Mesenchymal stem cell (in vitro differentiated cells and primary cell): ENCODE measurements around the gene ADO.
A peak's percentile ranks its signal among the peaks of the same experiment; 100 is the strongest.
"Not testable (repeated sequence)": the region's sequence is repeated elsewhere in the genome, so short reads cannot be mapped to it uniquely, and the experiment has no call there.

Source experiments
- DNase-seq: peaks from one replicate; pipeline ENCODE4 v3.0.0-alpha.2; 2013
- H2AFZ ChIP-seq: one replicate; pipeline ENCODE4 v1.6.1; 2013; ENCODE audit warnings: low read depth, mild to moderate bottlenecking, control low read depth, inconsistent platforms, low read length, moderate library complexity
- H2AK5ac ChIP-seq: 2 replicates; pipeline ENCODE4 v1.6.1; 2013; ENCODE audit warnings: low read length, moderate library complexity, mild to moderate bottlenecking, inconsistent platforms; ENCODE audit not compliant: severe bottlenecking
- H2BK120ac ChIP-seq: one replicate; pipeline ENCODE4 v1.6.1; 2013; ENCODE audit warnings: low read depth, mild to moderate bottlenecking, inconsistent platforms, low read length, moderate library complexity
- H2BK12ac ChIP-seq, 2 experiments: one replicate each; pipeline ENCODE4 v1.6.1; 2013; ENCODE audit warnings: inconsistent platforms in 2 of 2, low read length in 2 of 2, mild to moderate bottlenecking in 2 of 2, moderate library complexity in 2 of 2, control low read depth in 1 of 2
- H2BK15ac ChIP-seq: one replicate; pipeline ENCODE4 v1.6.1; 2013; ENCODE audit warnings: mild to moderate bottlenecking, low read depth, inconsistent platforms; ENCODE audit not compliant: poor library complexity, severe bottlenecking
- H2BK5ac ChIP-seq: 2 replicates; pipeline ENCODE4 v1.6.1; 2013; ENCODE audit warnings: low read depth, mild to moderate bottlenecking, low read length, control low read depth, inconsistent platforms; ENCODE audit not compliant: poor library complexity, severe bottlenecking
- H3K14ac ChIP-seq, 2 experiments: one replicate each; pipeline ENCODE4 v1.6.1; 2013; ENCODE audit warnings: inconsistent platforms in 2 of 2, low read length in 2 of 2, control low read depth in 1 of 2, mild to moderate bottlenecking in 1 of 2, moderate library complexity in 1 of 2
- H3K18ac ChIP-seq, 2 experiments: one replicate each; pipeline ENCODE4 v1.6.1; 2013; ENCODE audit warnings: inconsistent platforms in 2 of 2, low read length in 2 of 2, control low read depth in 1 of 2, low read depth in 1 of 2, mild to moderate bottlenecking in 1 of 2
- H3K23ac ChIP-seq, 2 experiments: one replicate each; pipeline ENCODE4 v1.6.1; 2013; ENCODE audit warnings: inconsistent platforms in 2 of 2, low read length in 2 of 2, mild to moderate bottlenecking in 2 of 2, moderate library complexity in 2 of 2, control low read depth in 1 of 2
- H3K27ac ChIP-seq: 2 replicates; pipeline ENCODE4 v1.5.1; 2013; ENCODE audit warnings: mild to moderate bottlenecking, moderate library complexity, low read length, control low read depth, inconsistent platforms; ENCODE audit not compliant: poor library complexity, severe bottlenecking
- H3K27me3 ChIP-seq, 2 experiments: 2 replicates each; pipeline versions ENCODE4 v1.6.1 to v1.7.0; 2013; ENCODE audit warnings: low read length in 2 of 2, mild to moderate bottlenecking in 2 of 2, moderate library complexity in 2 of 2, control low read depth in 1 of 2, inconsistent platforms in 1 of 2; ENCODE audit not compliant: control insufficient read depth in 1 of 2, insufficient read depth in 1 of 2
- H3K36me3 ChIP-seq, 2 experiments: 2 replicates each; pipeline versions ENCODE4 v1.6.1 to v1.7.0; 2013; ENCODE audit warnings: low read length in 2 of 2, control low read depth in 1 of 2, inconsistent platforms in 1 of 2, low read depth in 1 of 2, mild to moderate bottlenecking in 1 of 2; ENCODE audit not compliant: insufficient read depth in 2 of 2, control insufficient read depth in 1 of 2
- H3K4ac ChIP-seq, 2 experiments: one replicate each; pipeline ENCODE4 v1.6.1; 2013; ENCODE audit warnings: inconsistent platforms in 2 of 2, low read length in 2 of 2, mild to moderate bottlenecking in 2 of 2, moderate library complexity in 2 of 2, control low read depth in 1 of 2, low read depth in 1 of 2
- H3K4me1 ChIP-seq: 2 replicates; pipeline ENCODE4 v1.6.1; 2013; ENCODE audit warnings: low read depth, low read length, control low read depth; ENCODE audit not compliant: control insufficient read depth, insufficient read depth
- H3K4me2 ChIP-seq: 2 replicates; pipeline ENCODE4 v1.6.1; 2013; ENCODE audit warnings: low read length, mild to moderate bottlenecking, inconsistent platforms; ENCODE audit not compliant: poor library complexity, severe bottlenecking
- H3K4me3 ChIP-seq, 2 experiments: 2 replicates each; pipeline versions ENCODE4 v1.5.1 to v1.7.0; 2013; ENCODE audit warnings: low read length in 2 of 2, mild to moderate bottlenecking in 2 of 2, control low read depth in 1 of 2, low read depth in 1 of 2; ENCODE audit not compliant: insufficient read depth in 1 of 2
- H3K79me1 ChIP-seq: replicated peaks from 2 replicates; pipeline ENCODE4 v1.6.1; 2013; ENCODE audit warnings: mild to moderate bottlenecking, control low read depth, low read length, inconsistent platforms; ENCODE audit not compliant: poor library complexity, severe bottlenecking
- H3K9ac ChIP-seq: 2 replicates; pipeline ENCODE4 v1.7.0; 2013; ENCODE audit warnings: mild to moderate bottlenecking, low read length, moderate library complexity
- H3K9me3 ChIP-seq: 2 replicates; pipeline ENCODE4 v1.7.0; 2013; ENCODE audit warnings: mild to moderate bottlenecking, low read length; ENCODE audit not compliant: control insufficient read depth
- H4K8ac ChIP-seq: one replicate; pipeline ENCODE4 v1.6.1; 2013; ENCODE audit warnings: inconsistent platforms, mild to moderate bottlenecking, low read length, moderate library complexity
- H4K91ac ChIP-seq: one replicate; pipeline ENCODE4 v1.6.1; 2013; ENCODE audit warnings: mild to moderate bottlenecking, low read length, inconsistent platforms
- whole genome bisulfite sequencing: methylation state at CpG from one replicate; pipeline ENCODE4 v1.1.7; 2013; ENCODE audit warnings: mixed read lengths; 5-methylcytosine and 5-hydroxymethylcytosine counted together

ADO gene

DNA sequence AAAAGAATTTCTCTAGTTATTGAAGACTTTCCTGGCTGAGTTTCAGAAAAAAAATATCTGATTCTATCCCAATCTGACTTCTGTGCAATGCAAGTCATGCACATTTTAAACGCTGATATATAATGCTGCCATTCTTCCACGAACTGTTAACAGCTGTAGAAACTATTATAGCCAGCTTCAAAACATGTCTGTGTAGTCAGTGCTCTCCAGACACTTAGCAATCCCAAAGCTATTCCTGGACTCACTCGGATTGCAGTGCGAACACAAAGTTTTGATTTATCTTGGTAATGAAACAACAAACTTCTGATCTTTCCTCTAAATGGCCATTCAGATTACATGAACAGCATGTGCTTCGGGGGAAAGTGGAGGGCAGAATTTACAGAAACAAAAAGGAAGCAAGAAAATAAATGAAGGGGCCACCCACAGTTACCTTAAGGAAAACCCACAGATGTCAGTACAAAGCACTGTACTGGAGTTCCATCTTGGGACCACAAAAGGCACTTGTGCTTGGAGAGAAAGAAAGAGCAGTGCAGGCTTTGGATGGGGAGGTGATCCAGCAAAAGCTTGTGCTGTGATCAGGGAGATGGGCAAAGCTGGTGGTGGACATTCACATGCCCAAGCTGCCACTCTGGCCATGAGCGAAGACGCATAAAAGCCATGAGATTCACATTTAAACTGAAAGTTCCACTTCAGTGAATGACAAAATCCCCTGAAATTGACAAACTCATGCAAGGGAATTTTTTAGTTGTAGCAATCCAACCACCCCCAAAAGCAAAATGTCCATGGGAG, 32.1 kb upstream of the ADO start:
- no peak overlapping the region for H2BK5ac ChIP-seq
- no peak overlapping the region for H3K27ac ChIP-seq
- H3K18ac ChIP-seq: no peak overlapping the region
- H4K8ac ChIP-seq: no peak overlapping the region
- H3K36me3 ChIP-seq: no peaks in the 10 kb centered on the region
- H3K14ac ChIP-seq: no peak overlapping the region
- DNase-seq: no peak
- peak overlapping the region in 1 of 2 experiments; percentile 46 for H3K4me3 ChIP-seq
- WGBS: 84% methylated on average over 7 of the region's 7 CpGs
- no peaks in the 10 kb centered on the region for H3K4me1 ChIP-seq
- no peak overlapping the region for H2BK15ac ChIP-seq
- peaks cover 2% of the 10 kb centered on the region for H3K9me3 ChIP-seq
- H2AK5ac ChIP-seq: no peak overlapping the region
- no peaks in the 10 kb centered on the region for H3K27me3 ChIP-seq
- no peak overlapping the region for H2BK120ac ChIP-seq
- H3K4ac ChIP-seq: no peak overlapping the region
- H3K23ac ChIP-seq: no peak overlapping the region
- H2BK12ac ChIP-seq: no peak overlapping the region
- no peak overlapping the region for H2AFZ ChIP-seq
- H3K79me1 ChIP-seq: no peaks in the 10 kb centered on the region
- H4K91ac ChIP-seq: no peak overlapping the region
- no peak overlapping the region for H3K4me2 ChIP-seq
- no peak overlapping the region for H3K9ac ChIP-seq

DNA sequence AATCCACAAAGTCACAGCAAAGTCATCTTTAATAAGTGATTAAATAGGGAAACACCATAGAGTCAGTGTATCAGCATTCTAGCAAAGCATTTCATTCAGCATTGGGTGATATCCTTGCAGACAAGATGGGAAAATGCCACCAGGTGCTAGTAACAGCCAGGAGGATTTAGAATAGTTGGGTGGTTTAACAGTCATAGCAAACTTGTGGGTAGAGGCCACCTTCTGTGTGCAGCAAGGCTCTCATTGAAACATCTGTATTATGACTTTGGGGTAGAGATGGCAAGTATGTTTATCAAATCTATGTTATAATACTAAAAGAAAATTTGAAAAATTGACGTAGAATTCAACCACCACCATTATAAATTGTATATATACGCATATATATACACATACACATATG, 26.4 kb upstream of the ADO start:
- H3K27ac ChIP-seq: no peak overlapping the region
- H3K4me3 ChIP-seq: no peak overlapping the region
- H4K8ac ChIP-seq: no peak overlapping the region
- no peak for DNase-seq
- H3K4ac ChIP-seq: no peak overlapping the region
- H2BK5ac ChIP-seq: no peak overlapping the region
- no peak overlapping the region for H2BK12ac ChIP-seq
- no peak overlapping the region for H3K23ac ChIP-seq
- no peak overlapping the region for H2BK15ac ChIP-seq
- no peak overlapping the region for H4K91ac ChIP-seq
- H3K36me3 ChIP-seq: no peaks in the 10 kb centered on the region
- no peak overlapping the region for H2BK120ac ChIP-seq
- peaks cover 2% of the 10 kb centered on the region for H3K9me3 ChIP-seq
- H3K27me3 ChIP-seq: no peaks in the 10 kb centered on the region
- no peak overlapping the region for H3K14ac ChIP-seq
- H2AFZ ChIP-seq: no peak overlapping the region
- no CpG with 5 or more reads among the region's 2 CpGs for WGBS
- no peaks in the 10 kb centered on the region for H3K79me1 ChIP-seq
- no peak overlapping the region for H3K18ac ChIP-seq
- H2AK5ac ChIP-seq: no peak overlapping the region
- no peaks in the 10 kb centered on the region for H3K4me1 ChIP-seq
- H3K4me2 ChIP-seq: no peak overlapping the region
- H3K9ac ChIP-seq: no peak overlapping the region

DNA sequence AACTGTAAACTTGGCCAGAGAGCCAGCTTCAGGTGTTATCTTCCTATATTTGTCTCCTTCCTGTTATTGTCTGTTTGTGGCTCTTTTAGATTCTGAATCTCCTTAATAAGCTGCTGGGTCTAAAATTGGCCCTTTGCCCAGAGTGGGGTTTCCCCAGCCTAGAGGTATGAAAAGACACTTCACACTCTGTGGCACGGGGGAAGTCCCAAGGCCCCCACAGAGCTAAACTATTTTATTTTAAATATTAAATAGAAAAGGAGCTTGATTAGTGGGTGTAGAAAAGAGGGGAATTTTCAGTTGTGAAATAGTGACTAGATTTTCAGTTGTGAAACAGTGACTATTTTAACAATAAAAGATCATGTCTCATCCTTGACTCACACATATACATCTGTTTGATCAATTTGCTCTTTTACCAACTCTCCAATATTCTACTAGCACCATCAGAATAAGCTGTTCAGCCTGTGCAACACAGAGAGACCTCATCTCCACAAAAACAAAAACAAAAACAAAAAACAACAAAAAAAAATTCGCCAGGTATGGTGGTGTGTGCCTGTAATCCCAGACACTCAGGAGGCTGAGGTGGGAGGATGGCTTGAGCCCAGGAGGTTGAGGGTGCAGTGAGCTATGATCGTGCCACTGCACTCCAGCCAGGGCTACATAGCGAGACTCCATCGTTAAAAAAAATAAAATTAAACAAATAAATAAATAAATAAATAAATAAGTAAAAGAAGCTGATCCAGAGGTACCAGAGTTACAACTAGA, 24.9 kb upstream of the ADO start:
- no peak overlapping the region for H3K27ac ChIP-seq
- H2BK12ac ChIP-seq: no peak overlapping the region
- H2BK5ac ChIP-seq: no peak overlapping the region
- H3K4me3 ChIP-seq: no peak overlapping the region
- no peak overlapping the region for H2AK5ac ChIP-seq
- no peak overlapping the region for H4K8ac ChIP-seq
- no peaks in the 10 kb centered on the region for H3K79me1 ChIP-seq
- H3K4ac ChIP-seq: no peak overlapping the region
- no peaks in the 10 kb centered on the region for H3K4me1 ChIP-seq
- H2AFZ ChIP-seq: no peak overlapping the region
- H2BK120ac ChIP-seq: no peak overlapping the region
- H3K14ac ChIP-seq: no peak overlapping the region
- no peak overlapping the region for H3K18ac ChIP-seq
- no peak overlapping the region for H3K4me2 ChIP-seq
- DNase-seq: peak; percentile 8
- no peaks in the 10 kb centered on the region for H3K27me3 ChIP-seq
- H3K9ac ChIP-seq: peak overlapping the region; percentile 56
- H3K9me3 ChIP-seq: peaks cover 2% of the 10 kb centered on the region
- H2BK15ac ChIP-seq: no peak overlapping the region
- H3K23ac ChIP-seq: no peak overlapping the region
- no peaks in the 10 kb centered on the region for H3K36me3 ChIP-seq
- H4K91ac ChIP-seq: no peak overlapping the region
- WGBS: 73% methylated on average over 1 of the region's 5 CpGs

- not testable (repeated sequence) for H3K27ac ChIP-seq, H2AFZ ChIP-seq, H3K4me2 ChIP-seq, H3K9me3 ChIP-seq, H3K4ac ChIP-seq, H3K4me1 ChIP-seq, H3K27me3 ChIP-seq, H3K36me3 ChIP-seq, H3K14ac ChIP-seq, H2BK12ac ChIP-seq, H2BK120ac ChIP-seq, H3K4me3 ChIP-seq, H2BK5ac ChIP-seq, H3K18ac ChIP-seq, H4K8ac ChIP-seq, H4K91ac ChIP-seq, H3K79me1 ChIP-seq, DNase-seq, H2BK15ac ChIP-seq, H3K9ac ChIP-seq, H3K23ac ChIP-seq, H2AK5ac ChIP-seq
- 84% methylated on average over 3 of the region's 3 CpGs for WGBS
These were observed 20.0 kb upstream of the ADO start for GRCh38 chr10:62784537-62784936.
